Psoas muscle (tissue), 8 donors: ENCODE measurements around the gene POU2AF1. TPM values are rescaled to one million over a fixed set of nuclear protein-coding genes. Genes with fewer than 3 reads are reported as not detected.

Experiments used
- ATAC-seq, 4 donors: fragments of 200-7000 bp; cut with Tn5 transposase; one replicate each; pipeline ENCODE4 v1.9.1; 2020; ENCODE audit warnings: moderate library complexity in 3 of 4, mild to moderate bottlenecking in 2 of 4
- DNase-seq, 2 donors: peaks; one replicate each; pipeline ENCODE4 v3.0.0-alpha.2; 2020
- H3K27ac ChIP-seq: fragments of 200-600 bp; one replicate; pipeline ENCODE4 v1.8.0; 2022
- H3K27me3 ChIP-seq, 3 donors: fragments of 200-600 bp in 1 of 3; one replicate each; pipeline versions ENCODE4 v1.6.1 to v1.8.0; 2013 to 2022; ENCODE audit warnings: low read length in 2 of 3, mild to moderate bottlenecking in 2 of 3, moderate library complexity in 1 of 3; ENCODE audit not compliant: insufficient read depth in 3 of 3
- H3K36me3 ChIP-seq, 2 donors: fragments of 200-600 bp in 1 of 2; one replicate each; pipeline versions ENCODE4 v1.6.1 to v1.8.0; 2013 to 2022; ENCODE audit warnings: low read depth in 1 of 2, mild to moderate bottlenecking in 1 of 2, moderate library complexity in 1 of 2; ENCODE audit not compliant: insufficient read depth in 1 of 2
- H3K4me1 ChIP-seq: fragments of 200-600 bp; one replicate; pipeline ENCODE4 v1.8.0; 2022
- H3K4me3 ChIP-seq: fragments of 200-600 bp; one replicate; pipeline ENCODE4 v1.8.0; 2022; ENCODE audit warnings: mild to moderate bottlenecking
- H3K9me3 ChIP-seq: fragments of 200-600 bp; one replicate; pipeline ENCODE4 v1.8.0; 2022
- CTCF ChIP-seq: fragments of 200-600 bp; IDR thresholded peaks from one replicate; pipeline ENCODE4 v1.8.0; 2022; ENCODE audit warnings: antibody characterized with exemption
- WGBS, 3 donors: extraction: QIAGEN DNeasy Blood & Tissue Kit; methylation state at CpG; one replicate each; pipeline versions ENCODE4 v1.1.6 to v1.1.7; 2013; 5-methylcytosine and 5-hydroxymethylcytosine counted together
- intact Hi-C, 2 donors: fragments of 100-400 bp; cut with DNase I; formaldehyde crosslinking; loops; one replicate each; pipeline versions ENCODE4 v1.11.0 to v1.14.2; 2022
- polyA plus RNA-seq, 3 donors: library from polyadenylated mRNA; stranded (reverse); fragments of 200-250 nt; gene quantifications; one replicate each; pipeline ENCODE4 v1.2.3, GENCODE V29; 2013
- total RNA-seq, 4 donors: library from RNA; stranded (reverse); fragmentation: NEBNext Ultra II Directional in 2 of 4; extraction: Animal tissue kit (Norgen Biotek cat#: 25700) in 2 of 4; gene quantifications; one replicate each; pipeline versions ENCODE4 v1.2.1 to v1.2.4, GENCODE V29; 2021 to 2023
- donor health status: healthy with polysubstance abuse.
- donor health status: DM: no; HTN: no; CAD: no; lungs with moderate emphysema.
- donor health status: Bipolar disorder and iron deficiency.
- donor health status: healthy.
- donor health status: DM: yes; HTN: yes; CAD: no.
- donor health status: DM: no; HTN: no; CAD: no.
- donor health status: DM: no; HTN: no; CAD: no.
- donor health status: DM: yes; HTN: yes; CAD: no.

POU2AF1 gene
- total and polyA plus RNA-seq, 7 donors, result 0.01 to 0.25 (median 0.13) TPM; not detected in 3

- H3K9me3 ChIP-seq, result no peaks in the 10 kb centered on the region
- TF ChIP-seq CTCF, result no peak
- H3K4me3 ChIP-seq, result no peak overlapping the region
- WGBS, 3 donors, result 56 to 68% (median 57%) methylated on average over 5 of the region's 5 CpGs
- H3K4me1 ChIP-seq, result no peaks in the 10 kb centered on the region
- no peak overlapping the region for H3K27ac ChIP-seq
- no peaks in the 10 kb centered on the region for H3K27me3 ChIP-seq
- H3K36me3 ChIP-seq, result no peaks in the 10 kb centered on the region
- intact Hi-C loops, result no loop called here
- no peak for ATAC-seq
- no peak for DNase-seq
These were observed 72.8 kb downstream of the POU2AF1 start for GRCh38 chr11:111306321-111306720.

GRCh38 chr11:111305876-111306275, 73.2 kb downstream of the POU2AF1 start:
- Histone ChIP-seq H3K4me3 (no peak overlapping the region), H3K36me3 (no peaks in the 10 kb centered on the region), H3K27ac (no peak overlapping the region), H3K4me1 (no peaks in the 10 kb centered on the region), H3K27me3 (no peaks in the 10 kb centered on the region), H3K9me3 (no peaks in the 10 kb centered on the region)
- ATAC-seq, result no peak
- intact Hi-C loops, result no loop called here
- no peak for TF ChIP-seq CTCF
- 65 to 74% (median 69%) methylated on average over 4 of the region's 4 CpGs for WGBS, 3 donors
- no peak for DNase-seq

GRCh38 chr11:111305162-111305802, 73.8 kb downstream of the POU2AF1 start:
- Histone ChIP-seq H3K27ac (no peak overlapping the region), H3K4me3 (no peak overlapping the region), H3K36me3 (no peaks in the 10 kb centered on the region), H3K27me3 (no peaks in the 10 kb centered on the region), H3K4me1 (no peaks in the 10 kb centered on the region), H3K9me3 (no peaks in the 10 kb centered on the region)
- no peak for TF ChIP-seq CTCF
- ATAC-seq (no peak), DNase-seq (no peak)
- WGBS, 3 donors, result 80 to 83% (median 80%) methylated on average over 5 of the region's 5 CpGs
- intact Hi-C loops, result no loop called here

- Histone ChIP-seq H3K27me3 (no peaks in the 10 kb centered on the region), H3K36me3 (no peaks in the 10 kb centered on the region), H3K4me1 (peaks cover 1% of the 10 kb centered on the region), H3K9me3 (no peaks in the 10 kb centered on the region), H3K27ac (no peak overlapping the region), H3K4me3 (no peak overlapping the region)
- TF ChIP-seq CTCF, result no peak
- 34 to 44% (median 43%) methylated on average over 4 of the region's 4 CpGs for WGBS, 3 donors
- intact Hi-C loops, result no loop called here
- DNase-seq (no peak), ATAC-seq (no peak)
These were observed 75.6 kb downstream of the POU2AF1 start for GRCh38 chr11:111303461-111303860.

- H3K27ac ChIP-seq, result no peak overlapping the region
- peaks cover 3% of the 10 kb centered on the region for H3K4me1 ChIP-seq
- no peak for TF ChIP-seq CTCF
- DNase-seq, result no peak
- no peaks in the 10 kb centered on the region for H3K9me3 ChIP-seq
- H3K36me3 ChIP-seq, result no peaks in the 10 kb centered on the region
- 66 to 78% (median 70%) methylated on average over 3 of the region's 3 CpGs for WGBS, 3 donors
- no peak for ATAC-seq
- intact Hi-C loops, result no loop called here
- no peak overlapping the region for H3K4me3 ChIP-seq
- no peaks in the 10 kb centered on the region for H3K27me3 ChIP-seq
These were observed 76.8 kb downstream of the POU2AF1 start for GRCh38 chr11:111302298-111302697.
